GM18507 (cell line): ENCODE measurements around the gene POR.

Source experiments
- DNase-seq: peaks from one replicate; pipeline ENCODE4 v3.0.0; 2011; ENCODE audit warnings: low read depth; ENCODE audit not compliant: insufficient read length; ENCODE audit errors: extremely low spot score
- FAIRE-seq: peaks from 2 replicates; lab custom pipeline; 2011; peaks lifted over from hg19 to GRCh38; lab: Jason Lieb, UNC

The POR gene

GRCh38 chr7:75967487-75967997, 52.6 kb downstream of the POR start:
- DNase-seq (no peak), FAIRE-seq (no peak)

GRCh38 chr7:75968012-75968411, 53.1 kb downstream of the POR start:
- FAIRE-seq (no peak), DNase-seq (no peak)

GRCh38 chr7:75968561-75969001, 53.6 kb downstream of the POR start:
- DNase-seq (no peak), FAIRE-seq (no peak)

- no peak for DNase-seq
- FAIRE-seq = no peak
Measured at GRCh38 chr7:75969182-75969581, 54.2 kb downstream of the POR start.

GRCh38 chr7:75969704-75970498, 54.9 kb downstream of the POR start:
- FAIRE-seq (no peak), DNase-seq (no peak)

- DNase-seq (no peak), FAIRE-seq (no peak)
Measured at GRCh38 chr7:75971309-75971960, 56.5 kb downstream of the POR start.

GRCh38 chr7:75971961-75972763, 57.2 kb downstream of the POR start:
- FAIRE-seq = no peak

GRCh38 chr7:75977743-75978142, 62.8 kb downstream of the POR start:
- FAIRE-seq = no peak

More at GRCh38 chr7:75971961-75972763, 57.2 kb downstream of the POR start:
- DNase-seq = no peak

GRCh38 chr7:75979759-75980429, 64.9 kb downstream of the POR start:
- FAIRE-seq = no peak
- DNase-seq = no peak

More at GRCh38 chr7:75977743-75978142, 62.8 kb downstream of the POR start:
- DNase-seq = no peak

- DNase-seq (no peak), FAIRE-seq (no peak)
Measured at GRCh38 chr7:75980430-75981202, 65.7 kb downstream of the POR start.

GRCh38 chr7:75981203-75981452, 66.2 kb downstream of the POR start:
- no peak for DNase-seq
- no peak for FAIRE-seq

- no peak for FAIRE-seq
Measured at GRCh38 chr7:75981453-75982305, 66.7 kb downstream of the POR start.

GRCh38 chr7:75982306-75983064, 67.5 kb downstream of the POR start:
- no peak for FAIRE-seq
- DNase-seq = no peak

More at GRCh38 chr7:75981453-75982305, 66.7 kb downstream of the POR start:
- DNase-seq = no peak

- FAIRE-seq = no peak
- no peak for DNase-seq
Measured at GRCh38 chr7:75983471-75984129, 68.6 kb downstream of the POR start.

- FAIRE-seq (no peak), DNase-seq (no peak)
Measured at GRCh38 chr7:75984130-75985008, 69.4 kb downstream of the POR start.

GRCh38 chr7:75985009-75985517, 70.1 kb downstream of the POR start:
- FAIRE-seq = no peak
- no peak for DNase-seq
